H9 (cell line): ENCODE results near the gene ARNT2. TPM values are rescaled to one million over a fixed set of nuclear protein-coding genes. Genes with fewer than 3 reads are reported as not detected.

ENCODE experiments used
- DNase-seq: peaks from one replicate; pipeline ENCODE4 v3.0.0-alpha.2; 2017
- H2AFZ ChIP-seq: one replicate; pipeline ENCODE4 v1.6.1; 2013; ENCODE audit warnings: mild to moderate bottlenecking, low read length, control low read depth, moderate library complexity
- H2AK5ac ChIP-seq: 2 replicates; pipeline ENCODE4 v1.6.1; 2013; ENCODE audit warnings: low read length, control low read depth, mixed read lengths; ENCODE audit not compliant: insufficient read length
- H2BK120ac ChIP-seq: one replicate; pipeline ENCODE4 v1.6.1; 2013; ENCODE audit warnings: low read depth, mild to moderate bottlenecking, low read length, control low read depth, inconsistent platforms; ENCODE audit not compliant: poor library complexity, severe bottlenecking
- H2BK12ac ChIP-seq: 2 replicates; pipeline ENCODE4 v1.6.1; 2013; ENCODE audit warnings: low read length, control low read depth, mixed read lengths, low read depth; ENCODE audit not compliant: insufficient read length
- H2BK15ac ChIP-seq: 2 replicates; pipeline ENCODE4 v1.6.1; 2013; ENCODE audit warnings: low read depth, low read length, control low read depth
- H2BK20ac ChIP-seq: one replicate; pipeline ENCODE4 v1.6.1; 2013; ENCODE audit warnings: low read depth, mild to moderate bottlenecking, low read length, control low read depth, inconsistent platforms; ENCODE audit not compliant: poor library complexity, severe bottlenecking
- H2BK5ac ChIP-seq: 2 replicates; pipeline ENCODE4 v1.6.1; 2013; ENCODE audit warnings: low read length, control low read depth, mixed read lengths; ENCODE audit not compliant: insufficient read length
- H3K14ac ChIP-seq: 2 replicates; pipeline ENCODE4 v1.6.1; 2013; ENCODE audit warnings: low read length, control low read depth; ENCODE audit not compliant: insufficient read depth
- H3K18ac ChIP-seq: 2 replicates; pipeline ENCODE4 v1.6.1; 2013; ENCODE audit warnings: low read depth, mild to moderate bottlenecking, mixed read lengths, low read length, control low read depth; ENCODE audit not compliant: insufficient read length
- H3K23ac ChIP-seq: 2 replicates; pipeline ENCODE4 v1.6.1; 2013; ENCODE audit warnings: low read length, control low read depth, mixed read lengths, low read depth; ENCODE audit not compliant: insufficient read length
- H3K23me2 ChIP-seq: 2 replicates; pipeline ENCODE4 v1.6.1; 2013; ENCODE audit warnings: low read depth, mild to moderate bottlenecking, mixed read lengths, low read length, control low read depth; ENCODE audit not compliant: insufficient read length, poor library complexity, severe bottlenecking
- H3K27ac ChIP-seq: 2 replicates; pipeline ENCODE4 v1.5.1; 2013; ENCODE audit warnings: low read length, control low read depth, mixed read lengths, low read depth; ENCODE audit not compliant: insufficient read length
- H3K27me3 ChIP-seq: 2 replicates; pipeline ENCODE4 v1.6.1; 2013; ENCODE audit warnings: low read length, control low read depth, inconsistent platforms; ENCODE audit not compliant: insufficient read depth
- H3K4ac ChIP-seq: 2 replicates; pipeline ENCODE4 v1.6.1; 2013; ENCODE audit warnings: low read depth, mild to moderate bottlenecking, control low read depth, inconsistent platforms, low read length, moderate library complexity
- H3K4me1 ChIP-seq: 2 replicates; pipeline ENCODE4 v1.6.1; 2013; ENCODE audit warnings: low read length, control low read depth, inconsistent platforms; ENCODE audit not compliant: insufficient read depth
- H3K4me2 ChIP-seq: 2 replicates; pipeline ENCODE4 v1.6.1; 2013; ENCODE audit warnings: low read length, control low read depth, mixed read lengths; ENCODE audit not compliant: insufficient read length, insufficient read depth
- H3K56ac ChIP-seq: 2 replicates; pipeline ENCODE4 v1.6.1; 2013; ENCODE audit warnings: low read depth, mild to moderate bottlenecking, mixed read lengths, low read length, control low read depth; ENCODE audit not compliant: insufficient read length
- H3K79me1 ChIP-seq: 2 replicates; pipeline ENCODE4 v1.6.1; 2013; ENCODE audit warnings: low read depth, mild to moderate bottlenecking, moderate library complexity, low read length, control low read depth, inconsistent platforms; ENCODE audit not compliant: insufficient read depth, poor library complexity, severe bottlenecking
- H3K79me2 ChIP-seq: 2 replicates; pipeline ENCODE4 v1.6.1; 2013; ENCODE audit warnings: low read length, control low read depth, inconsistent platforms; ENCODE audit not compliant: insufficient read depth
- H3K9ac ChIP-seq: 2 replicates; pipeline ENCODE4 v1.6.1; 2013; ENCODE audit warnings: low read length, control low read depth, mixed read lengths; ENCODE audit not compliant: insufficient read length; ENCODE audit errors: extremely low read depth
- H3K9me3 ChIP-seq: one replicate; pipeline ENCODE4 v1.6.1; 2013; ENCODE audit warnings: low read depth, low read length, inconsistent platforms; ENCODE audit not compliant: control insufficient read depth
- H3T11ph ChIP-seq: one replicate; pipeline ENCODE4 v1.6.1; 2013; ENCODE audit warnings: mild to moderate bottlenecking, low read length, control low read depth, inconsistent platforms
- H4K20me1 ChIP-seq: one replicate; pipeline ENCODE4 v1.6.1; 2013; ENCODE audit not compliant: control insufficient read depth, insufficient read length, insufficient read depth
- H4K5ac ChIP-seq: 2 replicates; pipeline ENCODE4 v1.6.1; 2013; ENCODE audit warnings: low read depth, mild to moderate bottlenecking, mixed read lengths, low read length, control low read depth; ENCODE audit not compliant: insufficient read length
- H4K8ac ChIP-seq: replicated peaks from 2 replicates; pipeline ENCODE4 v1.6.1; 2013; ENCODE audit warnings: low read length, control low read depth, mixed read lengths, low read depth; ENCODE audit not compliant: insufficient read length
- H4K91ac ChIP-seq: 2 replicates; pipeline ENCODE4 v1.6.1; 2013; ENCODE audit warnings: low read depth, mild to moderate bottlenecking, moderate library complexity, mixed read lengths, low read length, control low read depth; ENCODE audit not compliant: insufficient read length
- H3K27ac Mint-ChIP-seq, 3 experiments: 2 replicates in 2 of 3; 3 replicates in 1 of 3; pipeline ENCODE4 v1.8.0; 2020 to 2021; ENCODE audit warnings: mixed read lengths in 3 of 3, mild to moderate bottlenecking in 1 of 3, moderate library complexity in 1 of 3
- H3K27me3 Mint-ChIP-seq: 2 replicates; pipeline ENCODE4 v1.8.0; 2021; ENCODE audit warnings: low read depth, mild to moderate bottlenecking, moderate library complexity, mixed read lengths
- H3K36me3 Mint-ChIP-seq, 3 experiments: 2 replicates in 2 of 3; 3 replicates in 1 of 3; pipeline ENCODE4 v1.8.0; 2020 to 2021; ENCODE audit warnings: low read depth in 3 of 3, mixed read lengths in 3 of 3; ENCODE audit not compliant: insufficient read depth in 1 of 3
- H3K4me1 Mint-ChIP-seq, 2 experiments: 2 replicates each; pipeline ENCODE4 v1.8.0; 2020; ENCODE audit warnings: mixed read lengths in 2 of 2
- H3K4me3 Mint-ChIP-seq, 2 experiments: 2 replicates in 1 of 2; 3 replicates in 1 of 2; pipeline ENCODE4 v1.8.0; 2020 to 2021; ENCODE audit warnings: mild to moderate bottlenecking in 2 of 2, mixed read lengths in 2 of 2, moderate library complexity in 1 of 2
- H3K9me3 Mint-ChIP-seq, 2 experiments: 2 replicates in 1 of 2; 3 replicates in 1 of 2; pipeline ENCODE4 v1.8.0; 2020; ENCODE audit warnings: mild to moderate bottlenecking in 2 of 2, mixed read lengths in 2 of 2, moderate library complexity in 1 of 2
- CTCF ChIP-seq: fragments of 200-600 bp; sonication (generic); conservative IDR thresholded peaks from 3 replicates; pipeline ENCODE4 v1.8.0; 2021; ENCODE audit warnings: antibody characterized with exemption, mild to moderate bottlenecking
- WGBS: extraction: QIAGEN DNeasy Blood & Tissue Kit; methylation state at CpG from one replicate; pipeline ENCODE4 v1.1.7; 2013; ENCODE audit warnings: missing lambda C conversion rate, low lambda C conversion rate, mixed read lengths; ENCODE audit not compliant: insufficient read length; ENCODE audit errors: extremely low coverage; 5-methylcytosine and 5-hydroxymethylcytosine counted together
- total RNA-seq: library from RNA; stranded (reverse); gene quantifications from 2 replicates; pipeline ENCODE4 v1.2.1, GENCODE V29; 2021

The ARNT2 gene
- total RNA-seq, 1 experiment from 2014 or later = 10.5 TPM

DNA sequence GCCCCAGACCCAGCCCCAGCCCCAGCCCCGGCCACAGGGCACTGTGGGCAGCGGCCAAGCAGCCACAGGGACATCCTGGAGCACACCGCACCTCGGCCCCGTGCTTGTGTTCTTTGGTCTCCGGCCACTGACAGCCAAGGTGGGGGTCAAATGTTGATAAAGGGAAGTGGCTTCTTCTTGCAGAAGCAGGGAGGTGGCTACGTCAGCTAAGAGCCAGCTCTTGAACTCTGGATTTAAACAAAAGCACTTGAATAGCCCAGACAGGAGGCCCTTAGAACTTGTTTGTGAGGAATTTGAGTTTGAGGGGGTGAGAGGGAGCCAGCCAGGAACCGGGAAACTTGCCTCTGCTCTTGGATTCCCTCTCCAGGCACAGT is 155.1 kb downstream of the ARNT2 start:
- H3K4ac ChIP-seq = no peak overlapping the region
- H2BK120ac ChIP-seq = no peak overlapping the region
- H3K56ac ChIP-seq = no peak overlapping the region
- H3K9me3 ChIP-seq = no peaks in the 10 kb centered on the region
- H3K23me2 ChIP-seq = no peaks in the 10 kb centered on the region
- H3K27me3 Mint-ChIP-seq = no peaks in the 10 kb centered on the region
- no peak overlapping the region for H2AFZ ChIP-seq
- H3K79me1 ChIP-seq = no peaks in the 10 kb centered on the region
- no peaks in the 10 kb centered on the region for H3K9me3 Mint-ChIP-seq
- DNase-seq = no peak
- no peaks in the 10 kb centered on the region for H3K4me1 ChIP-seq
- no peak overlapping the region for H4K91ac ChIP-seq
- no peaks in the 10 kb centered on the region for H3K27me3 ChIP-seq
- no peak overlapping the region for H3K4me2 ChIP-seq
- no peak overlapping the region for H3K9ac ChIP-seq
- no peak overlapping the region for H4K5ac ChIP-seq
- no peaks in the 10 kb centered on the region for H3K79me2 ChIP-seq
- no peak overlapping the region for H3K23ac ChIP-seq
- no peak overlapping the region for H3K27ac Mint-ChIP-seq
- no peak overlapping the region for H3T11ph ChIP-seq
- H4K8ac ChIP-seq = no peak overlapping the region
- no peaks in the 10 kb centered on the region for H4K20me1 ChIP-seq
- H2BK12ac ChIP-seq = no peak overlapping the region
- no CpG with 5 or more reads among the region's 8 CpGs for WGBS
- no peak overlapping the region for H2BK15ac ChIP-seq
- H3K36me3 Mint-ChIP-seq = peaks cover 0 to 22% (median 11%) of the 10 kb centered on the region in 3 experiments; a peak in 6 of 7 replicates
- peaks cover 11 to 12% of the 10 kb centered on the region in 2 experiments for H3K4me1 Mint-ChIP-seq
- no peak overlapping the region for H3K18ac ChIP-seq
- no peak for TF ChIP-seq CTCF
- no peak overlapping the region for H3K14ac ChIP-seq
- H2BK5ac ChIP-seq = no peak overlapping the region
- H3K4me3 Mint-ChIP-seq = no peak overlapping the region
- H2BK20ac ChIP-seq = no peak overlapping the region
- H3K27ac ChIP-seq = no peak overlapping the region
- H2AK5ac ChIP-seq = no peak overlapping the region
